Ishikawa (cell line): ENCODE data around the gene MYO7B.

ENCODE experiments used
- CEBPB ChIP-seq: IDR thresholded peaks from 2 replicates; pipeline ENCODE4 v1.6.1; 2012
- EGR1 ChIP-seq: IDR thresholded peaks from 2 replicates; pipeline ENCODE4 v1.6.1; 2012
- EP300 ChIP-seq: IDR thresholded peaks from 2 replicates; pipeline ENCODE4 v1.6.1; 2012; ENCODE audit warnings: borderline replicate concordance
- FOXM1 ChIP-seq: IDR thresholded peaks from 2 replicates; pipeline ENCODE4 v1.6.1; 2012; ENCODE audit warnings: low read depth, borderline replicate concordance
- RAD21 ChIP-seq: IDR thresholded peaks from 2 replicates; pipeline ENCODE4 v1.6.1; 2012; ENCODE audit warnings: low read depth
- TAF1 ChIP-seq: IDR thresholded peaks from 2 replicates; pipeline ENCODE4 v1.6.1; 2012; ENCODE audit warnings: low read depth, mild to moderate bottlenecking
- TCF12 ChIP-seq: IDR thresholded peaks from 2 replicates; pipeline ENCODE4 v1.6.1; 2012; ENCODE audit warnings: low read depth
- TEAD4 ChIP-seq: IDR thresholded peaks from 2 replicates; pipeline ENCODE4 v1.6.1; 2012
- YY1 ChIP-seq: IDR thresholded peaks from 2 replicates; pipeline ENCODE4 v1.6.1; 2012; ENCODE audit warnings: low read depth
- ZBTB7A ChIP-seq: IDR thresholded peaks from 2 replicates; pipeline ENCODE4 v1.6.1; 2012; ENCODE audit warnings: low read depth
- TF ChIP-seq, protein P1 (sequence below): IDR thresholded peaks from 2 replicates; pipeline ENCODE4 v1.6.1; 2012
- TF ChIP-seq, protein P2 (sequence below): IDR thresholded peaks from 2 replicates; pipeline ENCODE4 v1.6.1; 2012

DNA sequence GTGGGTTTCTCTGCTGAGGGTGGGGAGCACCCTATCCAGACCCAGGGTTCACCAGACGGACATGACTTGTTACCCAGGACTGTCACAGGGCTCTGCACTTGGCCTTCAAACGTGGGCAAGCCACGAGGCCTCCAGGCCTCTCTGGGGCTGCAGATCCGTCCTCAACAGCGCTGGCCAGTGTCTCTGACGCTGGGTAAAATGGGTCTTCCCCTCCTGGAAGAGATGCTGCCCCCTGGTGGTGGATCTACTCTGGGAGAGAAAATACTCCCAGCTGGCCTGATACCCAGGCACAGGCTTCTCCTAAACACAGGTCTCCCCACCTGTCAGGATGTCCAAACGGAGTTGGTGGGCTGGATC is 114.2 kb downstream of the MYO7B start:
- TF ChIP-seq TAF1 (no peak), RAD21 (peak; percentile 70), YY1 (no peak), EP300 (no peak), TCF12 (no peak), ZBTB7A (no peak), TEAD4 (no peak), FOXM1 (no peak), CEBPB (no peak), EGR1 (no peak)
- TF ChIP-seq, protein P1, sequence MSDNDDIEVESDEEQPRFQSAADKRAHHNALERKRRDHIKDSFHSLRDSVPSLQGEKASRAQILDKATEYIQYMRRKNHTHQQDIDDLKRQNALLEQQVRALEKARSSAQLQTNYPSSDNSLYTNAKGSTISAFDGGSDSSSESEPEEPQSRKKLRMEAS: peak; percentile 30; the same call in 1 of the 2 replicates
- TF ChIP-seq, protein P2, sequence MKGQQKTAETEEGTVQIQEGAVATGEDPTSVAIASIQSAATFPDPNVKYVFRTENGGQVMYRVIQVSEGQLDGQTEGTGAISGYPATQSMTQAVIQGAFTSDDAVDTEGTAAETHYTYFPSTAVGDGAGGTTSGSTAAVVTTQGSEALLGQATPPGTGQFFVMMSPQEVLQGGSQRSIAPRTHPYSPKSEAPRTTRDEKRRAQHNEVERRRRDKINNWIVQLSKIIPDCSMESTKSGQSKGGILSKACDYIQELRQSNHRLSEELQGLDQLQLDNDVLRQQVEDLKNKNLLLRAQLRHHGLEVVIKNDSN: no peak
